ENCODE measurements around the gene LSM4. TPM values are rescaled to one million over a fixed set of nuclear protein-coding genes. Genes with fewer than 3 reads are reported as not detected.
A peak's percentile ranks its signal among the peaks of the same experiment; 100 is the strongest.

The LSM4 gene
- total and polyA plus RNA-seq, 2 of the 13 experiments (the other 11 are each of a cell fraction or from before 2014, with no cell fraction given), result 65.8 to 166 TPM

- TF ChIP-seq U2AF1 (optimal IDR thresholded peaks at IDR 0.05; ENCODE audit: low read depth, low read length) (no peak), ZNF350 (CRISPR knock-in tag; IDR thresholded peaks at IDR 0.05; ENCODE audit: borderline replicate concordance, low read depth) (peak; percentile 56; the same call in 1 of the 2 replicates), ZFP90 (CRISPR knock-in tag; IDR thresholded peaks at IDR 0.05; ENCODE audit: borderline replicate concordance) (0 out of 2 replicates have a peak, but pooled peaks have one; percentile 32), NR2F6 (IDR thresholded peaks at IDR 0.05) (peak; percentile 77; the same call in 1 of the 2 replicates), NR2F6 (CRISPR knock-in tag; IDR thresholded peaks at IDR 0.05) (peak; percentile 60), SALL2 (CRISPR knock-in tag; IDR thresholded peaks at IDR 0.05) (0 out of 2 replicates have a peak, but pooled peaks have one; percentile 11), ZNF362 (CRISPR knock-in tag; IDR thresholded peaks at IDR 0.05; ENCODE audit: borderline replicate concordance) (no peak), ZSCAN20 (CRISPR knock-in tag; IDR thresholded peaks at IDR 0.05; ENCODE audit: borderline replicate concordance) (peak; percentile 1; the same call in 1 of the 2 replicates), ZSCAN22 (CRISPR knock-in tag; IDR thresholded peaks at IDR 0.05) (peak; percentile 84; the same call in 1 of the 2 replicates), ZNF510 (CRISPR knock-in tag; IDR thresholded peaks at IDR 0.05; ENCODE audit: low read depth) (no peak), KLF11 (CRISPR knock-in tag; IDR thresholded peaks at IDR 0.05) (0 out of 2 replicates have a peak, but pooled peaks have one; percentile 51), ZEB1 (IDR thresholded peaks at IDR 0.05; ENCODE audit: insufficient replicate concordance, low read depth) (peak; percentile 60), EZH2 (conservative IDR thresholded peaks at IDR 0.05; ENCODE audit: low read depth, low read length) (no peak), REXO4 (CRISPR knock-in tag; IDR thresholded peaks at IDR 0.05; ENCODE audit: borderline replicate concordance) (no peak), ZBTB1 (CRISPR knock-in tag; IDR thresholded peaks at IDR 0.05; ENCODE audit: borderline replicate concordance) (no peak), BRCA1 (CRISPR knock-in tag; IDR thresholded peaks at IDR 0.05) (no peak), POLR2AphosphoS5 (IDR thresholded peaks at IDR 0.05; ENCODE audit: low read depth, low read length) (peak; percentile 65; the same call in 1 of the 2 replicates), MATR3 (CRISPR knock-in tag; IDR thresholded peaks at IDR 0.05) (no peak), RBAK (CRISPR knock-in tag; IDR thresholded peaks at IDR 0.05) (no peak), FOXA3 (CRISPR knock-in tag; IDR thresholded peaks at IDR 0.05) (peak; percentile 40; the same call in 1 of the 2 replicates), SMYD3 (CRISPR knock-in tag; IDR thresholded peaks at IDR 0.05) (peak; percentile 80; the same call in 1 of the 2 replicates), FOXP4 (CRISPR knock-in tag; IDR thresholded peaks at IDR 0.05) (peak; percentile 69), MAX (IDR thresholded peaks at IDR 0.05) (peak; percentile 87), PRDM15 (CRISPR knock-in tag; IDR thresholded peaks at IDR 0.05) (0 out of 2 replicates have a peak, but pooled peaks have one; percentile 29)
Measured at GRCh38 chr19:18340990-18341868, 18.4 kb upstream of the LSM4 start (continued).
